IPS-NIHi11 (cell line): ENCODE data around the gene UBD.

Source experiments
- DNase-seq: peaks from one replicate; pipeline ENCODE4 v3.0.0; 2012; ENCODE audit warnings: mixed read lengths, low spot score

Gene UBD

GRCh38 chr6:29521006-29521680, 38.4 kb downstream of the UBD start:
- no peak for DNase-seq

- no peak for DNase-seq
Observed at GRCh38 chr6:29520232-29520631, 39.3 kb downstream of the UBD start.

GRCh38 chr6:29519291-29520010, 40.1 kb downstream of the UBD start:
- DNase-seq: no peak

- DNase-seq: no peak
Observed at GRCh38 chr6:29517728-29518440, 41.6 kb downstream of the UBD start.

GRCh38 chr6:29517245-29517644, 42.3 kb downstream of the UBD start:
- no peak for DNase-seq

GRCh38 chr6:29516108-29516507, 43.4 kb downstream of the UBD start:
- DNase-seq: no peak

- DNase-seq: no peak
Observed at GRCh38 chr6:29510746-29511300, 48.7 kb downstream of the UBD start.

GRCh38 chr6:29510202-29510601, 49.3 kb downstream of the UBD start:
- DNase-seq: peak; percentile 37

GRCh38 chr6:29509711-29510110, 49.8 kb downstream of the UBD start:
- DNase-seq: no peak

GRCh38 chr6:29509239-29509638, 50.3 kb downstream of the UBD start:
- DNase-seq: no peak

- no peak for DNase-seq
Observed at GRCh38 chr6:29507319-29507718, 52.2 kb downstream of the UBD start.

GRCh38 chr6:29506446-29507067, 53.0 kb downstream of the UBD start:
- no peak for DNase-seq

- no peak for DNase-seq
Observed at GRCh38 chr6:29505808-29506207, 53.7 kb downstream of the UBD start.
